HepG2 (cell line): Measurements from ENCODE around the gene IQSEC1. TPM values are rescaled to one million over a fixed set of nuclear protein-coding genes. Genes with fewer than 3 reads are reported as not detected.

Source experiments
- ATAC-seq: fragments of 200-7000 bp; cut with Tn5 transposase; 3 replicates; pipeline ENCODE4 v1.9.1; 2020; ENCODE audit warnings: mild to moderate bottlenecking, moderate library complexity
- BruUV-seq: library from RNA; stranded (reverse); fragments of 400-500 nt; replicated peaks from 2 replicates; lab custom pipeline; 2021; lab: Mats Ljungman, UMichigan
- CTCF ChIA-PET: fragments of 300-600 bp; formaldehyde crosslinking; extraction: SDS; loops from one replicate; lab custom pipeline; 2021; ENCODE audit warnings: low total read pairs, inconsistent platforms, low intra/inter-chr PET ratio; lab: Yijun Ruan, JAX
- POLR2A ChIA-PET: fragments of 350-600 bp; sonication (Branson Sonifier 250); formaldehyde crosslinking; loops from one replicate; lab custom pipeline; 2020; ENCODE audit warnings: antibody characterized with exemption, inconsistent platforms; lab: Yijun Ruan, JAX
- DNase-seq: peaks from one replicate; pipeline ENCODE4 v3.0.0-alpha.2; 2015; ENCODE audit warnings: low spot score
- FAIRE-seq: peaks from 3 replicates; lab custom pipeline; 2011; peaks lifted over from hg19 to GRCh38; lab: Jason Lieb, UNC
- H2AFZ ChIP-seq: one replicate; pipeline ENCODE4 v1.6.1; 2011; ENCODE audit warnings: low read length, inconsistent platforms
- H3K27ac ChIP-seq: fragments of 300-600 bp; 3 replicates; pipeline ENCODE4 v1.8.0; 2011; ENCODE audit warnings: mixed run types, mild to moderate bottlenecking, mixed read lengths, low read length, inconsistent platforms; ENCODE audit not compliant: insufficient read depth; ENCODE audit errors: extremely low read length
- H3K27me3 ChIP-seq, 2 experiments: fragments of 200-600 bp in 1 of 2; 2 replicates in 1 of 2; 3 replicates in 1 of 2; pipeline versions ENCODE4 v1.6.0 to v1.8.0; 2011; ENCODE audit warnings: low read length in 2 of 2, mild to moderate bottlenecking in 2 of 2, moderate library complexity in 2 of 2, inconsistent platforms in 1 of 2; ENCODE audit not compliant: insufficient read depth in 2 of 2, control insufficient read depth in 1 of 2
- H3K36me3 ChIP-seq, 2 experiments: fragments of 200-600 bp in 1 of 2; replicated peaks in 1 of 2; 2 replicates in 1 of 2; 3 replicates in 1 of 2; pipeline versions ENCODE4 v1.5.1 to v1.8.0; 2011; ENCODE audit warnings: low read length in 2 of 2, inconsistent platforms in 1 of 2; ENCODE audit not compliant: insufficient read depth in 2 of 2, control insufficient read depth in 1 of 2
- H3K4me1 ChIP-seq: 2 replicates; pipeline ENCODE4 v1.5.1; 2012; ENCODE audit warnings: low read length, inconsistent platforms; ENCODE audit not compliant: insufficient read depth
- H3K4me2 ChIP-seq: 2 replicates; pipeline ENCODE4 v1.6.0; 2011; ENCODE audit warnings: low read depth, low read length, inconsistent platforms
- H3K4me3 ChIP-seq, 3 experiments: fragments of 200-600 bp in 1 of 3; sonication (generic), shearing (Covaris generic) in 1 of 3; replicated peaks in 1 of 3; 2 replicates each; pipeline ENCODE4 v1.5.1; 2011 to 2016; ENCODE audit warnings: low read length in 3 of 3, inconsistent platforms in 2 of 3, low read depth in 2 of 3, mild to moderate bottlenecking in 2 of 3, control low read depth in 1 of 3, mixed read lengths in 1 of 3; ENCODE audit not compliant: insufficient read depth in 1 of 3
- H3K79me2 ChIP-seq: one replicate; pipeline ENCODE4 v1.6.1; 2011; ENCODE audit warnings: low read length, inconsistent platforms; ENCODE audit not compliant: insufficient read depth
- H3K9ac ChIP-seq: 2 replicates; pipeline ENCODE4 v1.6.0; 2011; ENCODE audit warnings: mild to moderate bottlenecking, low read depth, low read length, inconsistent platforms; ENCODE audit not compliant: insufficient read depth
- H3K9me3 ChIP-seq: 2 replicates; pipeline ENCODE4 v1.5.1; 2012; ENCODE audit warnings: mild to moderate bottlenecking, low read length
- H4K20me1 ChIP-seq: 2 replicates; pipeline ENCODE4 v1.6.0; 2011; ENCODE audit warnings: inconsistent platforms, mild to moderate bottlenecking, low read length, moderate library complexity; ENCODE audit not compliant: insufficient read depth
- DR1 ChIP-seq: sonication (generic); formaldehyde crosslinking; IDR thresholded peaks from 2 replicates; pipeline ENCODE4 v1.8.0; 2021; ENCODE audit warnings: mild to moderate bottlenecking, missing genetic modification reagents, inconsistent platforms
- ERF ChIP-seq: IDR thresholded peaks from 2 replicates; pipeline ENCODE4 v1.6.1; 2018; ENCODE audit warnings: missing biosample characterization, missing genetic modification reagents
- FOXO1 ChIP-seq: sonication (generic); formaldehyde crosslinking; IDR thresholded peaks from 2 replicates; pipeline ENCODE4 v1.4.0; 2020; ENCODE audit warnings: missing genetic modification reagents
- IKZF1 ChIP-seq: fragments of 450-650 bp; IDR thresholded peaks from 2 replicates; pipeline ENCODE4 v1.7.1; 2016
- MEIS2 ChIP-seq: sonication (generic); formaldehyde crosslinking; IDR thresholded peaks from 2 replicates; pipeline ENCODE4 v1.9.0; 2021; ENCODE audit warnings: mild to moderate bottlenecking, missing genetic modification reagents
- MIER3 ChIP-seq: IDR thresholded peaks from 2 replicates; pipeline ENCODE4 v1.6.1; 2016; ENCODE audit warnings: missing compliant biosample characterization, borderline replicate concordance
- RCOR2 ChIP-seq: IDR thresholded peaks from 2 replicates; pipeline ENCODE4 v1.6.1; 2016; ENCODE audit warnings: missing biosample characterization, missing genetic modification reagents
- RFXANK ChIP-seq: IDR thresholded peaks from 2 replicates; pipeline ENCODE4 v1.6.1; 2016
- TAF15 ChIP-seq: fragments of 200-400 bp; formaldehyde crosslinking; IDR thresholded peaks from one replicate; pipeline ENCODE4 v1.6.1; 2018; ENCODE audit warnings: mild to moderate bottlenecking, low read depth, low read length; ENCODE audit not compliant: poor library complexity, severe bottlenecking
- ZFP62 ChIP-seq: sonication (generic); formaldehyde crosslinking; IDR thresholded peaks from 2 replicates; pipeline ENCODE4 v1.4.0; 2020; ENCODE audit warnings: missing genetic modification reagents
- ZNF451 ChIP-seq: sonication (generic); formaldehyde crosslinking; IDR thresholded peaks from 2 replicates; pipeline ENCODE4 v1.5.0; 2020; ENCODE audit warnings: mild to moderate bottlenecking, missing genetic modification reagents
- ZNF766 ChIP-seq: sonication (generic); formaldehyde crosslinking; IDR thresholded peaks from 2 replicates; pipeline ENCODE4 v1.5.0; 2020; ENCODE audit warnings: missing genetic modification reagents, borderline replicate concordance
- ZSCAN12 ChIP-seq: sonication (generic); formaldehyde crosslinking; IDR thresholded peaks from 2 replicates; pipeline ENCODE4 v1.9.0; 2021; ENCODE audit warnings: mild to moderate bottlenecking, missing genetic modification reagents
- ZSCAN29 ChIP-seq: sonication (generic); formaldehyde crosslinking; conservative IDR thresholded peaks from 2 replicates; pipeline ENCODE4 v1.4.0; 2020; ENCODE audit warnings: mild to moderate bottlenecking, missing genetic modification reagents
- WGBS: methylation state at CpG from one replicate; pipeline ENCODE4 v1.1.6; 2017; ENCODE audit warnings: low lambda C conversion rate; 5-methylcytosine and 5-hydroxymethylcytosine counted together
- in situ Hi-C: cut with HindIII; loops from 2 replicates; pipeline ENCODE4 v1.10.0; 2017; ENCODE audit warnings: low pct_unique_long_range_greater_than_20kb; ENCODE audit not compliant: extremely low pct_ligation_motif_present
- intact Hi-C: fragments of 100-400 bp; cut with micrococcal nuclease; formaldehyde crosslinking; loops from one replicate; pipeline ENCODE4 v1.10.0; 2022; ENCODE audit not compliant: unreplicated experiment
- polyA plus RNA-seq, 8 experiments: library from polyadenylated mRNA; depleted of rRNA in 3 of 8; stranded (reverse) in 7 of 8; unstranded in 1 of 8; fragments of >200 nt; fragmentation: Illumina TruSeq in 4 of 8; extraction: Trizol in 4 of 8; gene quantifications; 2 replicates each; pipeline versions ENCODE4 v1.2.1 to v1.2.3, GENCODE V29; 2011 to 2016; ENCODE audit warnings: low read depth in 4 of 8, missing spikeins in 1 of 8, mixed read lengths in 1 of 8; ENCODE audit not compliant: insufficient read depth in 1 of 8
- total RNA-seq, 5 experiments: library from RNA; depleted of rRNA; stranded (reverse); fragments of >200 nt; fragmentation: Illumina TruSeq; extraction: Trizol; gene quantifications; 2 replicates each; pipeline ENCODE4 v1.2.3, GENCODE V29; 2016; ENCODE audit warnings: low read depth in 1 of 5
- TF ChIP-seq, protein P1 (sequence below): sonication (generic); formaldehyde crosslinking; IDR thresholded peaks from 2 replicates; pipeline ENCODE4 v1.8.1; 2023; ENCODE audit warnings: missing genetic modification reagents, mild to moderate bottlenecking, borderline replicate concordance
- TF ChIP-seq, protein P2 (sequence below): sonication (generic); formaldehyde crosslinking; IDR thresholded peaks from 2 replicates; pipeline ENCODE4; 2020; ENCODE audit warnings: missing genetic modification reagents, mild to moderate bottlenecking, borderline replicate concordance
- TF ChIP-seq, protein P3 (sequence below): IDR thresholded peaks from 2 replicates; pipeline ENCODE4 v1.6.1; 2012; ENCODE audit warnings: inconsistent platforms
- TF ChIP-seq, protein P4 (sequence below): sonication (generic); formaldehyde crosslinking; IDR thresholded peaks from 2 replicates; pipeline ENCODE4 v1.8.0; 2022; ENCODE audit warnings: missing genetic modification reagents, mild to moderate bottlenecking, moderate library complexity, borderline replicate concordance
- TF ChIP-seq, protein P5 (sequence below): sonication (generic); formaldehyde crosslinking; IDR thresholded peaks from 2 replicates; pipeline ENCODE4 v1.4.0; 2020; ENCODE audit warnings: missing genetic modification reagents

The IQSEC1 gene
- total and polyA plus RNA-seq, 2 of the 13 experiments (the other 11 are each of a cell fraction or from before 2014, with no cell fraction given), result 17.4 to 20.2 TPM

DNA sequence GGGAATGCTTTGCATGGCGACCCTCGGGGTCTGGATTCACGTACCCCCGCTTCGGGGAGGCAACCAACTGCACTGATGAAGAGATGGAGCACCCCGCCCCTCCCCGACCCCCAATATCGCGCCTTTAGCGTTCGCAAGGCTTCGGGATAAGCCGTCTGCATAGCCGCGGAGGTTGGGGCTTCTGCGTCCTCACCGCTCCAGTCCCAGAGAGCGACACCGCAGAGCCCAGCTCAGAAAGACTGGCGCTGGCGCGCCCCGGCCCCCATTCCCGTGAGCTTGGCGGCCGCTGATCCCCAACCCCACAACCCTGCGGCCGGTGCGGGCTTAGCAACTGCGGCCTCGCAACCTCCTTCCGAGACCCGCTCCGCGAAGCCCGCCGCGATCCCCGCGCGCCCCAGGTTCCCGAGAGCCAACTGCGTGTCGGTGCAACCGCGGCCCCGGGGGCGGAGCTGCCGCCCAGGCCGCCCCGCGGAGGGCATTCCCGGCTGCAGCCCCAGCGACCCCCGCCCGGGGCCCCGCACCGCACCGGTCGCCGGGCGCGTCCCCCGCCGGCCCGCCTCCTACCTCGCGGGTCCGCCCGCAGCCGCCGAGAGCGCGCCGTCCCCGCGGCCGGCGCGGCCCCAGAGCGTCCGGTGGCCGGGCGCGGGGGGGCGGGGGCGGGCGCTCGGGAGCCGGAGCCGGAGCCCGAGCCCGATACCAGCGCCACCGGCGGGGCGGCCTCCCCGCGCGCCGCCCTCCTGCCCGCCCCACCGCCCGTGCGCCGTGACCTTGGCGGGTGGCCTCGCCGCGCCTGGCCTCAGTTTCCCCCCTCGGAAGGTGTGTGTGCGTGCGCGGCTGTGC, 79.5 kb downstream of the IQSEC1 start:
- FAIRE-seq, result no peak
- H3K27ac ChIP-seq, result peak overlapping the region; percentile 52
- CTCF ChIA-PET, result no interaction called here
- H3K79me2 ChIP-seq, result no peaks in the 10 kb centered on the region
- BruUV-seq, result no TSS peak
- H4K20me1 ChIP-seq, result peaks cover 13% of the 10 kb centered on the region; the same call in 1 of the 2 replicates
- peak overlapping the region; percentile 72 to 86 (median 81) for H3K4me3 ChIP-seq
- POLR2A ChIA-PET, result interaction anchor here (0.7 to 3.3 kb wide), 4 partner anchors 26 to 152 kb away, joined by 5 to 29 read pairs (median 10); partner anchors contain the start of gene RPL32
- no peaks in the 10 kb centered on the region for H3K27me3 ChIP-seq
- no peak for DNase-seq
- H3K36me3 ChIP-seq, result no peaks in the 10 kb centered on the region
- intact Hi-C loops, result loop anchor here (2.0 kb wide), 1 partner anchor 29 kb away; no protein-coding TSS in a partner anchor
- peak overlapping the region; percentile 84 for H3K4me2 ChIP-seq
- H3K9ac ChIP-seq, result peak overlapping the region; percentile 68
- ATAC-seq, result peak; percentile 25
- in situ Hi-C loops, result no loop called here
- 1% methylated on average over 18 of the region's 114 CpGs for WGBS
- H3K4me1 ChIP-seq, result peaks cover 46% of the 10 kb centered on the region
- H2AFZ ChIP-seq, result no peak overlapping the region
- H3K9me3 ChIP-seq, result no peaks in the 10 kb centered on the region
- TF ChIP-seq, protein P1, sequence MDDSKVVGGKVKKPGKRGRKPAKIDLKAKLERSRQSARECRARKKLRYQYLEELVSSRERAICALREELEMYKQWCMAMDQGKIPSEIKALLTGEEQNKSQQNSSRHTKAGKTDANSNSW (CRISPR knock-in tag), result no peak
- TF ChIP-seq ZSCAN29, result 0 out of 2 replicates have a peak, but pooled peaks have one; percentile 23
- TF ChIP-seq DR1 (CRISPR knock-in tag), result no peak
- TF ChIP-seq, protein P2, sequence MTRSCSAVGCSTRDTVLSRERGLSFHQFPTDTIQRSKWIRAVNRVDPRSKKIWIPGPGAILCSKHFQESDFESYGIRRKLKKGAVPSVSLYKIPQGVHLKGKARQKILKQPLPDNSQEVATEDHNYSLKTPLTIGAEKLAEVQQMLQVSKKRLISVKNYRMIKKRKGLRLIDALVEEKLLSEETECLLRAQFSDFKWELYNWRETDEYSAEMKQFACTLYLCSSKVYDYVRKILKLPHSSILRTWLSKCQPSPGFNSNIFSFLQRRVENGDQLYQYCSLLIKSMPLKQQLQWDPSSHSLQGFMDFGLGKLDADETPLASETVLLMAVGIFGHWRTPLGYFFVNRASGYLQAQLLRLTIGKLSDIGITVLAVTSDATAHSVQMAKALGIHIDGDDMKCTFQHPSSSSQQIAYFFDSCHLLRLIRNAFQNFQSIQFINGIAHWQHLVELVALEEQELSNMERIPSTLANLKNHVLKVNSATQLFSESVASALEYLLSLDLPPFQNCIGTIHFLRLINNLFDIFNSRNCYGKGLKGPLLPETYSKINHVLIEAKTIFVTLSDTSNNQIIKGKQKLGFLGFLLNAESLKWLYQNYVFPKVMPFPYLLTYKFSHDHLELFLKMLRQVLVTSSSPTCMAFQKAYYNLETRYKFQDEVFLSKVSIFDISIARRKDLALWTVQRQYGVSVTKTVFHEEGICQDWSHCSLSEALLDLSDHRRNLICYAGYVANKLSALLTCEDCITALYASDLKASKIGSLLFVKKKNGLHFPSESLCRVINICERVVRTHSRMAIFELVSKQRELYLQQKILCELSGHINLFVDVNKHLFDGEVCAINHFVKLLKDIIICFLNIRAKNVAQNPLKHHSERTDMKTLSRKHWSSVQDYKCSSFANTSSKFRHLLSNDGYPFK (CRISPR knock-in tag), result no peak
- no peak for TF ChIP-seq ZFP62 (CRISPR knock-in tag)
- no peak for TF ChIP-seq IKZF1
- TF ChIP-seq, protein P3, sequence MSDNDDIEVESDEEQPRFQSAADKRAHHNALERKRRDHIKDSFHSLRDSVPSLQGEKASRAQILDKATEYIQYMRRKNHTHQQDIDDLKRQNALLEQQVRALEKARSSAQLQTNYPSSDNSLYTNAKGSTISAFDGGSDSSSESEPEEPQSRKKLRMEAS, result peak; percentile 31; the same call in 1 of the 2 replicates
- no peak for TF ChIP-seq FOXO1
- TF ChIP-seq ZNF451 (CRISPR knock-in tag), result no peak
- no peak for TF ChIP-seq ERF (CRISPR knock-in tag)
- TF ChIP-seq MIER3 (CRISPR knock-in tag), result no peak
- no peak for TF ChIP-seq RFXANK (CRISPR knock-in tag)
- 0 out of 2 replicates have a peak, but pooled peaks have one; percentile 45 for TF ChIP-seq MEIS2 (CRISPR knock-in tag)
- TF ChIP-seq ZNF766 (CRISPR knock-in tag), result no peak
- TF ChIP-seq, protein P4, sequence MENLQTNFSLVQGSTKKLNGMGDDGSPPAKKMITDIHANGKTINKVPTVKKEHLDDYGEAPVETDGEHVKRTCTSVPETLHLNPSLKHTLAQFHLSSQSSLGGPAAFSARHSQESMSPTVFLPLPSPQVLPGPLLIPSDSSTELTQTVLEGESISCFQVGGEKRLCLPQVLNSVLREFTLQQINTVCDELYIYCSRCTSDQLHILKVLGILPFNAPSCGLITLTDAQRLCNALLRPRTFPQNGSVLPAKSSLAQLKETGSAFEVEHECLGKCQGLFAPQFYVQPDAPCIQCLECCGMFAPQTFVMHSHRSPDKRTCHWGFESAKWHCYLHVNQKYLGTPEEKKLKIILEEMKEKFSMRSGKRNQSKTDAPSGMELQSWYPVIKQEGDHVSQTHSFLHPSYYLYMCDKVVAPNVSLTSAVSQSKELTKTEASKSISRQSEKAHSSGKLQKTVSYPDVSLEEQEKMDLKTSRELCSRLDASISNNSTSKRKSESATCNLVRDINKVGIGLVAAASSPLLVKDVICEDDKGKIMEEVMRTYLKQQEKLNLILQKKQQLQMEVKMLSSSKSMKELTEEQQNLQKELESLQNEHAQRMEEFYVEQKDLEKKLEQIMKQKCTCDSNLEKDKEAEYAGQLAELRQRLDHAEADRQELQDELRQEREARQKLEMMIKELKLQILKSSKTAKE (CRISPR knock-in tag), result no peak
- TF ChIP-seq ZSCAN12 (CRISPR knock-in tag), result no peak
- TF ChIP-seq TAF15, result no peak
- TF ChIP-seq, protein P5, sequence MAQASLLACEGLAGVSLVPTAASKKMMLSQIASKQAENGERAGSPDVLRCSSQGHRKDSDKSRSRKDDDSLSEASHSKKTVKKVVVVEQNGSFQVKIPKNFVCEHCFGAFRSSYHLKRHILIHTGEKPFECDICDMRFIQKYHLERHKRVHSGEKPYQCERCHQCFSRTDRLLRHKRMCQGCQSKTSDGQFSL (CRISPR knock-in tag), result no peak
- TF ChIP-seq RCOR2 (CRISPR knock-in tag), result no peak
